HEK293 (cell line): ENCODE data around the gene PCDHB1.
"Not testable (repeated sequence)": the region's sequence is repeated elsewhere in the genome, so short reads cannot be mapped to it uniquely, and the experiment has no call there.

Source experiments
- BCL11B ChIP-seq: fragments of 450-650 bp; formaldehyde crosslinking; IDR thresholded peaks from 2 replicates; pipeline ENCODE4 v1.5.1; 2016; ENCODE audit warnings: low read depth, missing biosample characterization, missing genetic modification characterization
- KLF16 ChIP-seq: fragments of 450-650 bp; formaldehyde crosslinking; IDR thresholded peaks from 2 replicates; pipeline ENCODE4 v1.5.1; 2017; ENCODE audit warnings: missing biosample characterization, missing genetic modification characterization
- ZBTB49 ChIP-seq: fragments of 450-650 bp; formaldehyde crosslinking; IDR thresholded peaks from 2 replicates; pipeline ENCODE4 v1.5.1; 2016; ENCODE audit warnings: missing biosample characterization, missing genetic modification characterization, low read depth
- ZNF146 ChIP-seq: fragments of 450-650 bp; formaldehyde crosslinking; IDR thresholded peaks from 2 replicates; pipeline ENCODE4 v1.5.1; 2016; ENCODE audit warnings: missing biosample characterization, missing genetic modification characterization
- ZNF18 ChIP-seq: fragments of 450-650 bp; formaldehyde crosslinking; IDR thresholded peaks from 2 replicates; pipeline ENCODE4 v1.5.1; 2016; ENCODE audit warnings: missing biosample characterization, missing genetic modification characterization
- ZNF274 ChIP-seq, 2 experiments: fragments of 200-500 bp in 1 of 2; fragments of 450-650 bp in 1 of 2; sonication (Bioruptor generic) in 1 of 2; formaldehyde crosslinking in 1 of 2; IDR thresholded peaks; 2 replicates each; pipeline versions ENCODE4 v1.5.1 to v1.6.1; 2014 to 2016; ENCODE audit warnings: borderline replicate concordance in 1 of 2, inconsistent platforms in 1 of 2, low read length in 1 of 2, missing biosample characterization in 1 of 2, missing genetic modification characterization in 1 of 2
- ZNF501 ChIP-seq: fragments of 450-650 bp; formaldehyde crosslinking; IDR thresholded peaks from 2 replicates; pipeline ENCODE4 v1.5.1; 2016; ENCODE audit warnings: missing biosample characterization, missing genetic modification characterization
- ZNF555 ChIP-seq: fragments of 450-650 bp; formaldehyde crosslinking; conservative IDR thresholded peaks from 2 replicates; pipeline ENCODE4 v1.5.1; 2017; ENCODE audit warnings: missing biosample characterization, mild to moderate bottlenecking, missing genetic modification characterization, inconsistent platforms
- TF ChIP-seq, protein P1 (sequence below): fragments of 450-650 bp; formaldehyde crosslinking; conservative IDR thresholded peaks from 2 replicates; pipeline ENCODE4 v1.5.1; 2016; ENCODE audit warnings: low read depth, missing biosample characterization, missing genetic modification characterization
- TF ChIP-seq, protein P2 (sequence below): fragments of 450-650 bp; formaldehyde crosslinking; IDR thresholded peaks from 2 replicates; pipeline ENCODE4 v1.5.1; 2016; ENCODE audit warnings: missing biosample characterization, missing genetic modification characterization, low read depth
- TF ChIP-seq, protein P3 (sequence below): fragments of 450-650 bp; formaldehyde crosslinking; IDR thresholded peaks from 2 replicates; pipeline ENCODE4 v1.5.1; 2016; ENCODE audit warnings: missing biosample characterization, missing genetic modification characterization

- not testable (repeated sequence) for TF ChIP-seq ZNF146 (tag by site-specific recombination); KLF16 (tag by site-specific recombination); ZNF274 (IDR thresholded peaks at IDR 0.05; ENCODE audit: low read length); ZNF274 (tag by site-specific recombination; IDR thresholded peaks at IDR 0.05; ENCODE audit: borderline replicate concordance); ZNF555 (tag by site-specific recombination); ZNF501 (tag by site-specific recombination); ZNF18; BCL11B (tag by site-specific recombination); ZBTB49 (tag by site-specific recombination)
- TF ChIP-seq, protein P1, sequence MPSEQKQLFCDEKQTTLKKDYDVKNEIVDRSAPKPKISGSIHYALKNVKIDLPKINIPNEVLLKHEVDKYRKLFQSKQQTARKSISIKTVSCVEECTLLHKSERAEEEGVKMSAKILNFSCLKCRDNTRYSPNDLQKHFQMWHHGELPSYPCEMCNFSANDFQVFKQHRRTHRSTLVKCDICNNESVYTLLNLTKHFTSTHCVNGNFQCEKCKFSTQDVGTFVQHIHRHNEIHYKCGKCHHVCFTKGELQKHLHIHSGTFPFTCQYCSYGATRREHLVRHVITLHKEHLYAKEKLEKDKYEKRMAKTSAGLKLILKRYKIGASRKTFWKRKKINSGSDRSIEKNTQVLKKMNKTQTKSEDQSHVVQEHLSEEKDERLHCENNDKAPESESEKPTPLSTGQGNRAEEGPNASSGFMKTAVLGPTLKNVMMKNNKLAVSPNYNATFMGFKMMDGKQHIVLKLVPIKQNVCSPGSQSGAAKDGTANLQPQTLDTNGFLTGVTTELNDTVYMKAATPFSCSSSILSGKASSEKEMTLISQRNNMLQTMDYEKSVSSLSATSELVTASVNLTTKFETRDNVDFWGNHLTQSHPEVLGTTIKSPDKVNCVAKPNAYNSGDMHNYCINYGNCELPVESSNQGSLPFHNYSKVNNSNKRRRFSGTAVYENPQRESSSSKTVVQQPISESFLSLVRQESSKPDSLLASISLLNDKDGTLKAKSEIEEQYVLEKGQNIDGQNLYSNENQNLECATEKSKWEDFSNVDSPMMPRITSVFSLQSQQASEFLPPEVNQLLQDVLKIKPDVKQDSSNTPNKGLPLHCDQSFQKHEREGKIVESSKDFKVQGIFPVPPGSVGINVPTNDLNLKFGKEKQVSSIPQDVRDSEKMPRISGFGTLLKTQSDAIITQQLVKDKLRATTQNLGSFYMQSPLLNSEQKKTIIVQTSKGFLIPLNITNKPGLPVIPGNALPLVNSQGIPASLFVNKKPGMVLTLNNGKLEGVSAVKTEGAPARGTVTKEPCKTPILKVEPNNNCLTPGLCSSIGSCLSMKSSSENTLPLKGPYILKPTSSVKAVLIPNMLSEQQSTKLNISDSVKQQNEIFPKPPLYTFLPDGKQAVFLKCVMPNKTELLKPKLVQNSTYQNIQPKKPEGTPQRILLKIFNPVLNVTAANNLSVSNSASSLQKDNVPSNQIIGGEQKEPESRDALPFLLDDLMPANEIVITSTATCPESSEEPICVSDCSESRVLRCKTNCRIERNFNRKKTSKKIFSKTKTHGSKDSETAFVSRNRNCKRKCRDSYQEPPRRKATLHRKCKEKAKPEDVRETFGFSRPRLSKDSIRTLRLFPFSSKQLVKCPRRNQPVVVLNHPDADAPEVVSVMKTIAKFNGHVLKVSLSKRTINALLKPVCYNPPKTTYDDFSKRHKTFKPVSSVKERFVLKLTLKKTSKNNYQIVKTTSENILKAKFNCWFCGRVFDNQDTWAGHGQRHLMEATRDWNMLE (tag by site-specific recombination), result not testable (repeated sequence)
- TF ChIP-seq, protein P2, sequence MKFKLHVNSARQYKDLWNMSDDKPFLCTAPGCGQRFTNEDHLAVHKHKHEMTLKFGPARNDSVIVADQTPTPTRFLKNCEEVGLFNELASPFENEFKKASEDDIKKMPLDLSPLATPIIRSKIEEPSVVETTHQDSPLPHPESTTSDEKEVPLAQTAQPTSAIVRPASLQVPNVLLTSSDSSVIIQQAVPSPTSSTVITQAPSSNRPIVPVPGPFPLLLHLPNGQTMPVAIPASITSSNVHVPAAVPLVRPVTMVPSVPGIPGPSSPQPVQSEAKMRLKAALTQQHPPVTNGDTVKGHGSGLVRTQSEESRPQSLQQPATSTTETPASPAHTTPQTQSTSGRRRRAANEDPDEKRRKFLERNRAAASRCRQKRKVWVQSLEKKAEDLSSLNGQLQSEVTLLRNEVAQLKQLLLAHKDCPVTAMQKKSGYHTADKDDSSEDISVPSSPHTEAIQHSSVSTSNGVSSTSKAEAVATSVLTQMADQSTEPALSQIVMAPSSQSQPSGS (tag by site-specific recombination), result not testable (repeated sequence)
- TF ChIP-seq, protein P3, sequence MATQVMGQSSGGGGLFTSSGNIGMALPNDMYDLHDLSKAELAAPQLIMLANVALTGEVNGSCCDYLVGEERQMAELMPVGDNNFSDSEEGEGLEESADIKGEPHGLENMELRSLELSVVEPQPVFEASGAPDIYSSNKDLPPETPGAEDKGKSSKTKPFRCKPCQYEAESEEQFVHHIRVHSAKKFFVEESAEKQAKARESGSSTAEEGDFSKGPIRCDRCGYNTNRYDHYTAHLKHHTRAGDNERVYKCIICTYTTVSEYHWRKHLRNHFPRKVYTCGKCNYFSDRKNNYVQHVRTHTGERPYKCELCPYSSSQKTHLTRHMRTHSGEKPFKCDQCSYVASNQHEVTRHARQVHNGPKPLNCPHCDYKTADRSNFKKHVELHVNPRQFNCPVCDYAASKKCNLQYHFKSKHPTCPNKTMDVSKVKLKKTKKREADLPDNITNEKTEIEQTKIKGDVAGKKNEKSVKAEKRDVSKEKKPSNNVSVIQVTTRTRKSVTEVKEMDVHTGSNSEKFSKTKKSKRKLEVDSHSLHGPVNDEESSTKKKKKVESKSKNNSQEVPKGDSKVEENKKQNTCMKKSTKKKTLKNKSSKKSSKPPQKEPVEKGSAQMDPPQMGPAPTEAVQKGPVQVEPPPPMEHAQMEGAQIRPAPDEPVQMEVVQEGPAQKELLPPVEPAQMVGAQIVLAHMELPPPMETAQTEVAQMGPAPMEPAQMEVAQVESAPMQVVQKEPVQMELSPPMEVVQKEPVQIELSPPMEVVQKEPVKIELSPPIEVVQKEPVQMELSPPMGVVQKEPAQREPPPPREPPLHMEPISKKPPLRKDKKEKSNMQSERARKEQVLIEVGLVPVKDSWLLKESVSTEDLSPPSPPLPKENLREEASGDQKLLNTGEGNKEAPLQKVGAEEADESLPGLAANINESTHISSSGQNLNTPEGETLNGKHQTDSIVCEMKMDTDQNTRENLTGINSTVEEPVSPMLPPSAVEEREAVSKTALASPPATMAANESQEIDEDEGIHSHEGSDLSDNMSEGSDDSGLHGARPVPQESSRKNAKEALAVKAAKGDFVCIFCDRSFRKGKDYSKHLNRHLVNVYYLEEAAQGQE (tag by site-specific recombination), result not testable (repeated sequence)
These were observed 50.9 kb downstream of the PCDHB1 start for GRCh38 chr5:141102070-141102469.
